ENCODE data around the gene WNT9A.
A peak's percentile ranks its signal among the peaks of the same experiment; 100 is the strongest.

The WNT9A gene

GRCh38 chr1:227886993-227887696 lies 60.6 kb downstream of the WNT9A start (continued):
- TF ChIP-seq ZNF248 (tag by site-specific recombination; IDR thresholded peaks at IDR 0.05) (no peak), ZNF843 (tag by site-specific recombination; IDR thresholded peaks at IDR 0.05) (no peak)
- TF ChIP-seq, protein P1, sequence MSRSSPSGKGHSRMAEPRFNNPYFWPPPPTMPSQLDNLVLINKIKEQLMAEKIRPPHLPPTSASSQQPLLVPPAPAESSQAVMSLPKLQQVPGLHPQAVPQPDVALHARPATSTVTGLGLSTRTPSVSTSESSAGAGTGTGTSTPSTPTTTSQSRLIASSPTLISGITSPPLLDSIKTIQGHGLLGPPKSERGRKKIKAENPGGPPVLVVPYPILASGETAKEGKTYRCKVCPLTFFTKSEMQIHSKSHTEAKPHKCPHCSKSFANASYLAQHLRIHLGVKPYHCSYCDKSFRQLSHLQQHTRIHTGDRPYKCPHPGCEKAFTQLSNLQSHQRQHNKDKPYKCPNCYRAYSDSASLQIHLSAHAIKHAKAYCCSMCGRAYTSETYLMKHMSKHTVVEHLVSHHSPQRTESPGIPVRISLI (tag by site-specific recombination; IDR thresholded peaks at IDR 0.05) = no peak

DNA sequence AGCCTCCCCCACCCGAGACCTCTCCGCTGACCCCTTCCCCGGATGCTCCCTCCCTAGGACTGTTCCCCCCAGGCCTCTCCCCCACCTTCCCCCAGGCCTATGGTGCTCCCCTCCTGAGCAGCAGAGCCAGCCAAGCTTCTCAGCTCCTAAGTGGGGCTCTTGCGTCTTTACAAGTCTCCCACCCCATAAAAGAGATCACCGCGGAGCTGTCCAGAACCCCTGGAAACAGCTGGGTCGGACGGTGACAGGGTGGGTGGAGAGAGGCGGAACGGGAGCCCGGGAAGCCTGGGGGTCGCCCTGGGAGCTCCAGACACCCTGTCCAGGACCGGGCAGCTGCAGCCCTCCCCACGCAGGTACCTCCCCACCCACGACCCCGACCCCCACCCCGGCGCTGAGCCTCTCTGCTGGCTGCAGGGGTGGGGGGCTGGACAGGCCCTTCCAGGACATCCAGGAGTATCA lies 61.2 kb downstream of the WNT9A start:
- no peak overlapping the region for H3K4me3 ChIP-seq (ENCODE audit: low read depth, low read length)
- no peaks in the 10 kb centered on the region for H3K36me3 ChIP-seq (ENCODE audit: control insufficient read depth in 2 of 2, insufficient read depth in 1 of 2, low read length in 2 of 2)
- no peaks in the 10 kb centered on the region for H3K4me1 ChIP-seq (ENCODE audit: control insufficient read depth, insufficient read depth, low read length)
- no peak for TF ChIP-seq ZNF404 (tag by site-specific recombination; IDR thresholded peaks at IDR 0.05)
- TF ChIP-seq GLI2 (tag by site-specific recombination; IDR thresholded peaks at IDR 0.05; ENCODE audit: borderline replicate concordance, low read depth) = no peak
- peak; percentile 82 for TF ChIP-seq ZIC2 (tag by site-specific recombination; IDR thresholded peaks at IDR 0.05)
- no peak for TF ChIP-seq SCRT2 (tag by site-specific recombination; IDR thresholded peaks at IDR 0.05)
- TF ChIP-seq ZNF391 (tag by site-specific recombination; IDR thresholded peaks at IDR 0.05; ENCODE audit: borderline replicate concordance, low read depth) = no peak
- no peak for TF ChIP-seq YY2 (tag by site-specific recombination; IDR thresholded peaks at IDR 0.05)
- H3K9me3 ChIP-seq (ENCODE audit: control insufficient read depth, insufficient read depth, low read depth, low read length) = no peaks in the 10 kb centered on the region
- ChIA-PET CTCF (no interaction called here), POLR2A (no interaction called here)
- H3K27ac ChIP-seq (ENCODE audit: extremely low read depth, low read depth, low read length) = no peak overlapping the region

GRCh38 chr1:227885648-227886502 lies 61.9 kb downstream of the WNT9A start:
- no peaks in the 10 kb centered on the region for H3K36me3 ChIP-seq (ENCODE audit: control insufficient read depth in 2 of 2, insufficient read depth in 1 of 2, low read length in 2 of 2)
- ChIA-PET CTCF (interaction anchor here (0.6 to 0.9 kb wide), 2 partner anchors 39 to 57 kb away, joined by 3 to 5 read pairs; no protein-coding TSS in a partner anchor), POLR2A (no interaction called here)
- peak; percentile 14; the same call in 1 of the 2 replicates for TF ChIP-seq GLIS1 (tag by site-specific recombination; IDR thresholded peaks at IDR 0.05)
- TF ChIP-seq ZNF184 (tag by site-specific recombination; IDR thresholded peaks at IDR 0.05) = no peak
- peak; percentile 41; the same call in 1 of the 2 replicates for TF ChIP-seq GLIS2 (tag by site-specific recombination; IDR thresholded peaks at IDR 0.05)
- peak; percentile 49 for TF ChIP-seq SCRT2 (tag by site-specific recombination; IDR thresholded peaks at IDR 0.05)
- TF ChIP-seq ZIC2 (tag by site-specific recombination; IDR thresholded peaks at IDR 0.05) = peak; percentile 99
- TF ChIP-seq, protein P2, sequence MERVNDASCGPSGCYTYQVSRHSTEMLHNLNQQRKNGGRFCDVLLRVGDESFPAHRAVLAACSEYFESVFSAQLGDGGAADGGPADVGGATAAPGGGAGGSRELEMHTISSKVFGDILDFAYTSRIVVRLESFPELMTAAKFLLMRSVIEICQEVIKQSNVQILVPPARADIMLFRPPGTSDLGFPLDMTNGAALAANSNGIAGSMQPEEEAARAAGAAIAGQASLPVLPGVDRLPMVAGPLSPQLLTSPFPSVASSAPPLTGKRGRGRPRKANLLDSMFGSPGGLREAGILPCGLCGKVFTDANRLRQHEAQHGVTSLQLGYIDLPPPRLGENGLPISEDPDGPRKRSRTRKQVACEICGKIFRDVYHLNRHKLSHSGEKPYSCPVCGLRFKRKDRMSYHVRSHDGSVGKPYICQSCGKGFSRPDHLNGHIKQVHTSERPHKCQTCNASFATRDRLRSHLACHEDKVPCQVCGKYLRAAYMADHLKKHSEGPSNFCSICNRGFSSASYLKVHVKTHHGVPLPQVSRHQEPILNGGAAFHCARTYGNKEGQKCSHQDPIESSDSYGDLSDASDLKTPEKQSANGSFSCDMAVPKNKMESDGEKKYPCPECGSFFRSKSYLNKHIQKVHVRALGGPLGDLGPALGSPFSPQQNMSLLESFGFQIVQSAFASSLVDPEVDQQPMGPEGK (tag by site-specific recombination; IDR thresholded peaks at IDR 0.05) = peak; percentile 22; the same call in 1 of the 2 replicates
- H3K4me1 ChIP-seq (ENCODE audit: control insufficient read depth, insufficient read depth, low read length) = no peaks in the 10 kb centered on the region
- no peaks in the 10 kb centered on the region for H3K9me3 ChIP-seq (ENCODE audit: control insufficient read depth, insufficient read depth, low read depth, low read length)
- no peak overlapping the region for H3K27ac ChIP-seq (ENCODE audit: extremely low read depth, low read depth, low read length)
- no peak overlapping the region for H3K4me3 ChIP-seq (ENCODE audit: low read depth, low read length)

GRCh38 chr1:227885135-227885647 lies 62.5 kb downstream of the WNT9A start:
- POLR2A ChIA-PET = no interaction called here
- H3K36me3 ChIP-seq (ENCODE audit: control insufficient read depth in 2 of 2, insufficient read depth in 1 of 2, low read length in 2 of 2) = no peaks in the 10 kb centered on the region
- no peaks in the 10 kb centered on the region for H3K9me3 ChIP-seq (ENCODE audit: control insufficient read depth, insufficient read depth, low read depth, low read length)
- CTCF ChIA-PET = interaction anchor here (0.9 kb wide), 1 partner anchor 38 kb away, joined by 3 read pairs; no protein-coding TSS in a partner anchor
- no peaks in the 10 kb centered on the region for H3K4me1 ChIP-seq (ENCODE audit: control insufficient read depth, insufficient read depth, low read length)
- no peak overlapping the region for H3K4me3 ChIP-seq (ENCODE audit: low read depth, low read length)
- no peak overlapping the region for H3K27ac ChIP-seq (ENCODE audit: extremely low read depth, low read depth, low read length)
- TF ChIP-seq ZNF621 (tag by site-specific recombination; IDR thresholded peaks at IDR 0.05) = no peak
- TF ChIP-seq ZNF274 (IDR thresholded peaks at IDR 0.05; ENCODE audit: low read length) = no peak
- no peak for TF ChIP-seq ZNF274 (tag by site-specific recombination; IDR thresholded peaks at IDR 0.05; ENCODE audit: borderline replicate concordance)
- TF ChIP-seq ZNF747 (tag by site-specific recombination; IDR thresholded peaks at IDR 0.05) = no peak
- TF ChIP-seq, protein P3, sequence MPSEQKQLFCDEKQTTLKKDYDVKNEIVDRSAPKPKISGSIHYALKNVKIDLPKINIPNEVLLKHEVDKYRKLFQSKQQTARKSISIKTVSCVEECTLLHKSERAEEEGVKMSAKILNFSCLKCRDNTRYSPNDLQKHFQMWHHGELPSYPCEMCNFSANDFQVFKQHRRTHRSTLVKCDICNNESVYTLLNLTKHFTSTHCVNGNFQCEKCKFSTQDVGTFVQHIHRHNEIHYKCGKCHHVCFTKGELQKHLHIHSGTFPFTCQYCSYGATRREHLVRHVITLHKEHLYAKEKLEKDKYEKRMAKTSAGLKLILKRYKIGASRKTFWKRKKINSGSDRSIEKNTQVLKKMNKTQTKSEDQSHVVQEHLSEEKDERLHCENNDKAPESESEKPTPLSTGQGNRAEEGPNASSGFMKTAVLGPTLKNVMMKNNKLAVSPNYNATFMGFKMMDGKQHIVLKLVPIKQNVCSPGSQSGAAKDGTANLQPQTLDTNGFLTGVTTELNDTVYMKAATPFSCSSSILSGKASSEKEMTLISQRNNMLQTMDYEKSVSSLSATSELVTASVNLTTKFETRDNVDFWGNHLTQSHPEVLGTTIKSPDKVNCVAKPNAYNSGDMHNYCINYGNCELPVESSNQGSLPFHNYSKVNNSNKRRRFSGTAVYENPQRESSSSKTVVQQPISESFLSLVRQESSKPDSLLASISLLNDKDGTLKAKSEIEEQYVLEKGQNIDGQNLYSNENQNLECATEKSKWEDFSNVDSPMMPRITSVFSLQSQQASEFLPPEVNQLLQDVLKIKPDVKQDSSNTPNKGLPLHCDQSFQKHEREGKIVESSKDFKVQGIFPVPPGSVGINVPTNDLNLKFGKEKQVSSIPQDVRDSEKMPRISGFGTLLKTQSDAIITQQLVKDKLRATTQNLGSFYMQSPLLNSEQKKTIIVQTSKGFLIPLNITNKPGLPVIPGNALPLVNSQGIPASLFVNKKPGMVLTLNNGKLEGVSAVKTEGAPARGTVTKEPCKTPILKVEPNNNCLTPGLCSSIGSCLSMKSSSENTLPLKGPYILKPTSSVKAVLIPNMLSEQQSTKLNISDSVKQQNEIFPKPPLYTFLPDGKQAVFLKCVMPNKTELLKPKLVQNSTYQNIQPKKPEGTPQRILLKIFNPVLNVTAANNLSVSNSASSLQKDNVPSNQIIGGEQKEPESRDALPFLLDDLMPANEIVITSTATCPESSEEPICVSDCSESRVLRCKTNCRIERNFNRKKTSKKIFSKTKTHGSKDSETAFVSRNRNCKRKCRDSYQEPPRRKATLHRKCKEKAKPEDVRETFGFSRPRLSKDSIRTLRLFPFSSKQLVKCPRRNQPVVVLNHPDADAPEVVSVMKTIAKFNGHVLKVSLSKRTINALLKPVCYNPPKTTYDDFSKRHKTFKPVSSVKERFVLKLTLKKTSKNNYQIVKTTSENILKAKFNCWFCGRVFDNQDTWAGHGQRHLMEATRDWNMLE (tag by site-specific recombination; conservative IDR thresholded peaks at IDR 0.05; ENCODE audit: low read depth) = no peak
- no peak for TF ChIP-seq ZNF155 (tag by site-specific recombination; IDR thresholded peaks at IDR 0.05)
- TF ChIP-seq ZFP37 (tag by site-specific recombination; IDR thresholded peaks at IDR 0.05) = no peak

Measured in HEK293 (cell line).